ENCODE measurements around the gene CNOT1.

DNA sequence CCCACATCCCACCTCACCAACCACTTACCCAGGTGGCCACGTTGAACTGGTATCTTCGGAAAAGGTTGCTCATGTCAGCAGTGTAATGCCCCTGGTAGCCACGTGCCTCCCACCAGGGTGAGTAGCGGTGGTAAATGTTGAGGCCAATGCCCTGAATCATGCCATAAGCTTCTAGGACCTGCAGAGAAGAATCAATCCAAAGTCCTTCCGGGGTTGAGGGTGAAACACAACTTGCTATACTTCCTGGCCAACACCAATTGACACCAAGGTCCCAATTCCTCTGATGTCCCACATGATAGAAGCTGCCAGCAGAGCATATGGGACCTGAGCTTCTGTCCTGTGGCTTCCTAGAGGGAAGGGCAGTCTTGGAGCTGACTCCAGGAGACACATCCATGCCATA lies 11.3 kb upstream of the CNOT1 start:
- TF ChIP-seq, protein P1, sequence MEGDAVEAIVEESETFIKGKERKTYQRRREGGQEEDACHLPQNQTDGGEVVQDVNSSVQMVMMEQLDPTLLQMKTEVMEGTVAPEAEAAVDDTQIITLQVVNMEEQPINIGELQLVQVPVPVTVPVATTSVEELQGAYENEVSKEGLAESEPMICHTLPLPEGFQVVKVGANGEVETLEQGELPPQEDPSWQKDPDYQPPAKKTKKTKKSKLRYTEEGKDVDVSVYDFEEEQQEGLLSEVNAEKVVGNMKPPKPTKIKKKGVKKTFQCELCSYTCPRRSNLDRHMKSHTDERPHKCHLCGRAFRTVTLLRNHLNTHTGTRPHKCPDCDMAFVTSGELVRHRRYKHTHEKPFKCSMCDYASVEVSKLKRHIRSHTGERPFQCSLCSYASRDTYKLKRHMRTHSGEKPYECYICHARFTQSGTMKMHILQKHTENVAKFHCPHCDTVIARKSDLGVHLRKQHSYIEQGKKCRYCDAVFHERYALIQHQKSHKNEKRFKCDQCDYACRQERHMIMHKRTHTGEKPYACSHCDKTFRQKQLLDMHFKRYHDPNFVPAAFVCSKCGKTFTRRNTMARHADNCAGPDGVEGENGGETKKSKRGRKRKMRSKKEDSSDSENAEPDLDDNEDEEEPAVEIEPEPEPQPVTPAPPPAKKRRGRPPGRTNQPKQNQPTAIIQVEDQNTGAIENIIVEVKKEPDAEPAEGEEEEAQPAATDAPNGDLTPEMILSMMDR (IDR thresholded peaks at IDR 0.05; ENCODE audit: low read depth, low read length, poor library complexity, severe bottlenecking) = no peak
- no peak for TF ChIP-seq EZH2phosphoT487 (IDR thresholded peaks at IDR 0.05; ENCODE audit: borderline replicate concordance, low read length)

All from DOHH2 (cell line).